ENCODE data around the gene KLF9. TPM values are rescaled to one million over a fixed set of nuclear protein-coding genes. Genes with fewer than 3 reads are reported as not detected.

Gene KLF9
- polyA plus RNA-seq, 1 of the 3 experiments (the other 2 are of a cell fraction), result 5.8 TPM

DNA sequence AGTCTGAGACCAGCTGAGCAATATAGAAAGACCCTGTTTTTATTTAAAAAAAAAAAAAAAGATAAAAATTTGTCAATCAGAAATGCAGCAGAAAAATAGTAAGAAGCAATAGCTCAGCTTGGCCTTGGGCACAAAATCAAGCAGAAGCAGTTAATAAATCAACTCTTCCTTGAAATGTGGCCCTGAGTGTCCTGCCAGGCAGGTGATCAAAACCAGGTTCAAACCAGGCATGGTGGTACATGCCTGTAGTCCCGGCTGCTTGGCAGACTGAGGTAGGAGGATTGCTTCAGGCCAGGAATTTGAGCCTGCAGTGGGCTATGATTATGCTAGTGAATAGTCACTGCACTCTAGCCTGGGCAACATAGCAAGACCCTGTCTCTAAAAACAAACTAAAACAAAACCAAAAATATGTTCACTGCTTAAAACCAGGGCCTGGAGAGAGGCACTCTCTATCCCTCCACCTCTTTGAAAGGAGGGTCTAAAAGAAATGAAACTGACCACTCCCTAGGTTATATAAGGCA lies 27.9 kb upstream of the KLF9 start:
- Histone ChIP-seq H3K4me2 (no peak overlapping the region), H3K4me1 (ENCODE audit: control insufficient read depth in 1 of 2, insufficient read depth in 2 of 2, low read depth in 1 of 2, low read length in 1 of 2) (peaks cover 0 to 12% of the 10 kb centered on the region in 2 experiments; a peak in 2 of 4 replicates), H3F3A (replicated peaks; ENCODE audit: insufficient read depth) (peaks cover 5% of the 10 kb centered on the region), H3K79me2 (ENCODE audit: insufficient read depth) (no peaks in the 10 kb centered on the region), H3K9me2 (no peaks in the 10 kb centered on the region), H3K9me3 (no peaks in the 10 kb centered on the region), H3K36me3 (replicated peaks in 1 of 2; ENCODE audit: control insufficient read depth in 1 of 2, insufficient read depth in 2 of 2, low read length in 1 of 2) (no peaks in the 10 kb centered on the region), H3K9ac (no peak overlapping the region), H3K27me3 (ENCODE audit: insufficient read depth) (no peaks in the 10 kb centered on the region), H3K27ac (ENCODE audit: low read depth in 2 of 2, low read length in 1 of 2) (no peak overlapping the region), H4K20me1 (ENCODE audit: insufficient read depth) (no peaks in the 10 kb centered on the region), H3K4me3 (ENCODE audit: low read depth in 2 of 2, low read length in 1 of 2) (no peak overlapping the region), H2AFZ (ENCODE audit: low read depth) (no peak overlapping the region)
- ChIA-PET POLR2A (no interaction called here), CTCF (no interaction called here)
- 36% methylated on average over 1 of the region's 1 CpG for WGBS (ENCODE audit: low lambda C conversion rate)
- no peak for DNase-seq
- no peak for TF ChIP-seq TAF1 (IDR thresholded peaks at IDR 0.05; ENCODE audit: borderline replicate concordance, low read depth, low read length)
- TF ChIP-seq, protein P1, sequence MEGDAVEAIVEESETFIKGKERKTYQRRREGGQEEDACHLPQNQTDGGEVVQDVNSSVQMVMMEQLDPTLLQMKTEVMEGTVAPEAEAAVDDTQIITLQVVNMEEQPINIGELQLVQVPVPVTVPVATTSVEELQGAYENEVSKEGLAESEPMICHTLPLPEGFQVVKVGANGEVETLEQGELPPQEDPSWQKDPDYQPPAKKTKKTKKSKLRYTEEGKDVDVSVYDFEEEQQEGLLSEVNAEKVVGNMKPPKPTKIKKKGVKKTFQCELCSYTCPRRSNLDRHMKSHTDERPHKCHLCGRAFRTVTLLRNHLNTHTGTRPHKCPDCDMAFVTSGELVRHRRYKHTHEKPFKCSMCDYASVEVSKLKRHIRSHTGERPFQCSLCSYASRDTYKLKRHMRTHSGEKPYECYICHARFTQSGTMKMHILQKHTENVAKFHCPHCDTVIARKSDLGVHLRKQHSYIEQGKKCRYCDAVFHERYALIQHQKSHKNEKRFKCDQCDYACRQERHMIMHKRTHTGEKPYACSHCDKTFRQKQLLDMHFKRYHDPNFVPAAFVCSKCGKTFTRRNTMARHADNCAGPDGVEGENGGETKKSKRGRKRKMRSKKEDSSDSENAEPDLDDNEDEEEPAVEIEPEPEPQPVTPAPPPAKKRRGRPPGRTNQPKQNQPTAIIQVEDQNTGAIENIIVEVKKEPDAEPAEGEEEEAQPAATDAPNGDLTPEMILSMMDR (IDR thresholded peaks at IDR 0.05), result no peak
- no peak for TF ChIP-seq GABPA (IDR thresholded peaks at IDR 0.05; ENCODE audit: low read depth)
- TF ChIP-seq NFIC (IDR thresholded peaks at IDR 0.05; ENCODE audit: borderline replicate concordance), result no peak
- TF ChIP-seq RAD21 (IDR thresholded peaks at IDR 0.05; ENCODE audit: low read length), result no peak
- no peak for TF ChIP-seq ELF1 (IDR thresholded peaks at IDR 0.05)
- no peak for TF ChIP-seq SMC3 (IDR thresholded peaks at IDR 0.05; ENCODE audit: low read depth, low read length)
- no peak for TF ChIP-seq MEF2A (IDR thresholded peaks at IDR 0.05; ENCODE audit: borderline replicate concordance, low read depth)
- TF ChIP-seq, protein P2, sequence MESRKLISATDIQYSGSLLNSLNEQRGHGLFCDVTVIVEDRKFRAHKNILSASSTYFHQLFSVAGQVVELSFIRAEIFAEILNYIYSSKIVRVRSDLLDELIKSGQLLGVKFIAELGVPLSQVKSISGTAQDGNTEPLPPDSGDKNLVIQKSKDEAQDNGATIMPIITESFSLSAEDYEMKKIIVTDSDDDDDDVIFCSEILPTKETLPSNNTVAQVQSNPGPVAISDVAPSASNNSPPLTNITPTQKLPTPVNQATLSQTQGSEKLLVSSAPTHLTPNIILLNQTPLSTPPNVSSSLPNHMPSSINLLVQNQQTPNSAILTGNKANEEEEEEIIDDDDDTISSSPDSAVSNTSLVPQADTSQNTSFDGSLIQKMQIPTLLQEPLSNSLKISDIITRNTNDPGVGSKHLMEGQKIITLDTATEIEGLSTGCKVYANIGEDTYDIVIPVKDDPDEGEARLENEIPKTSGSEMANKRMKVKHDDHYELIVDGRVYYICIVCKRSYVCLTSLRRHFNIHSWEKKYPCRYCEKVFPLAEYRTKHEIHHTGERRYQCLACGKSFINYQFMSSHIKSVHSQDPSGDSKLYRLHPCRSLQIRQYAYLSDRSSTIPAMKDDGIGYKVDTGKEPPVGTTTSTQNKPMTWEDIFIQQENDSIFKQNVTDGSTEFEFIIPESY (IDR thresholded peaks at IDR 0.05; ENCODE audit: borderline replicate concordance, low read depth), result no peak
- TF ChIP-seq, protein P3, sequence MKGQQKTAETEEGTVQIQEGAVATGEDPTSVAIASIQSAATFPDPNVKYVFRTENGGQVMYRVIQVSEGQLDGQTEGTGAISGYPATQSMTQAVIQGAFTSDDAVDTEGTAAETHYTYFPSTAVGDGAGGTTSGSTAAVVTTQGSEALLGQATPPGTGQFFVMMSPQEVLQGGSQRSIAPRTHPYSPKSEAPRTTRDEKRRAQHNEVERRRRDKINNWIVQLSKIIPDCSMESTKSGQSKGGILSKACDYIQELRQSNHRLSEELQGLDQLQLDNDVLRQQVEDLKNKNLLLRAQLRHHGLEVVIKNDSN (IDR thresholded peaks at IDR 0.05; ENCODE audit: borderline replicate concordance, low read depth), result no peak
- no peak for TF ChIP-seq EP300 (IDR thresholded peaks at IDR 0.05; ENCODE audit: borderline replicate concordance in 1 of 2, low read depth in 1 of 2, low read length in 1 of 2)
- no peak for TF ChIP-seq TEAD4 (IDR thresholded peaks at IDR 0.05; ENCODE audit: borderline replicate concordance, insufficient read depth)
- TF ChIP-seq, protein P4, sequence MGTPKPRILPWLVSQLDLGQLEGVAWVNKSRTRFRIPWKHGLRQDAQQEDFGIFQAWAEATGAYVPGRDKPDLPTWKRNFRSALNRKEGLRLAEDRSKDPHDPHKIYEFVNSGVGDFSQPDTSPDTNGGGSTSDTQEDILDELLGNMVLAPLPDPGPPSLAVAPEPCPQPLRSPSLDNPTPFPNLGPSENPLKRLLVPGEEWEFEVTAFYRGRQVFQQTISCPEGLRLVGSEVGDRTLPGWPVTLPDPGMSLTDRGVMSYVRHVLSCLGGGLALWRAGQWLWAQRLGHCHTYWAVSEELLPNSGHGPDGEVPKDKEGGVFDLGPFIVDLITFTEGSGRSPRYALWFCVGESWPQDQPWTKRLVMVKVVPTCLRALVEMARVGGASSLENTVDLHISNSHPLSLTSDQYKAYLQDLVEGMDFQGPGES (IDR thresholded peaks at IDR 0.05; ENCODE audit: low read depth, low read length), result no peak
- TF ChIP-seq, protein P5, sequence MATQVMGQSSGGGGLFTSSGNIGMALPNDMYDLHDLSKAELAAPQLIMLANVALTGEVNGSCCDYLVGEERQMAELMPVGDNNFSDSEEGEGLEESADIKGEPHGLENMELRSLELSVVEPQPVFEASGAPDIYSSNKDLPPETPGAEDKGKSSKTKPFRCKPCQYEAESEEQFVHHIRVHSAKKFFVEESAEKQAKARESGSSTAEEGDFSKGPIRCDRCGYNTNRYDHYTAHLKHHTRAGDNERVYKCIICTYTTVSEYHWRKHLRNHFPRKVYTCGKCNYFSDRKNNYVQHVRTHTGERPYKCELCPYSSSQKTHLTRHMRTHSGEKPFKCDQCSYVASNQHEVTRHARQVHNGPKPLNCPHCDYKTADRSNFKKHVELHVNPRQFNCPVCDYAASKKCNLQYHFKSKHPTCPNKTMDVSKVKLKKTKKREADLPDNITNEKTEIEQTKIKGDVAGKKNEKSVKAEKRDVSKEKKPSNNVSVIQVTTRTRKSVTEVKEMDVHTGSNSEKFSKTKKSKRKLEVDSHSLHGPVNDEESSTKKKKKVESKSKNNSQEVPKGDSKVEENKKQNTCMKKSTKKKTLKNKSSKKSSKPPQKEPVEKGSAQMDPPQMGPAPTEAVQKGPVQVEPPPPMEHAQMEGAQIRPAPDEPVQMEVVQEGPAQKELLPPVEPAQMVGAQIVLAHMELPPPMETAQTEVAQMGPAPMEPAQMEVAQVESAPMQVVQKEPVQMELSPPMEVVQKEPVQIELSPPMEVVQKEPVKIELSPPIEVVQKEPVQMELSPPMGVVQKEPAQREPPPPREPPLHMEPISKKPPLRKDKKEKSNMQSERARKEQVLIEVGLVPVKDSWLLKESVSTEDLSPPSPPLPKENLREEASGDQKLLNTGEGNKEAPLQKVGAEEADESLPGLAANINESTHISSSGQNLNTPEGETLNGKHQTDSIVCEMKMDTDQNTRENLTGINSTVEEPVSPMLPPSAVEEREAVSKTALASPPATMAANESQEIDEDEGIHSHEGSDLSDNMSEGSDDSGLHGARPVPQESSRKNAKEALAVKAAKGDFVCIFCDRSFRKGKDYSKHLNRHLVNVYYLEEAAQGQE (IDR thresholded peaks at IDR 0.05; ENCODE audit: low read depth, low read length), result no peak
- TF ChIP-seq SIN3A (IDR thresholded peaks at IDR 0.05; ENCODE audit: borderline replicate concordance, low read depth, low read length), result no peak
- TF ChIP-seq EZH2phosphoT487 (IDR thresholded peaks at IDR 0.05; ENCODE audit: borderline replicate concordance, low read depth), result no peak
